Mucosa of descending colon (tissue), 3 donors: Measurements from ENCODE around the gene CRACR2B. TPM values are rescaled to one million over a fixed set of nuclear protein-coding genes. Genes with fewer than 3 reads are reported as not detected.

Experiments used
- ATAC-seq: fragments of 200-7000 bp; cut with Tn5 transposase; one replicate; pipeline ENCODE4 v1.9.1; 2020; ENCODE audit warnings: mild to moderate bottlenecking, moderate library complexity
- DNase-seq, 3 donors: peaks; one replicate each; pipeline ENCODE4 v3.0.0-alpha.2; 2020
- H3K36me3 ChIP-seq: fragments of 200-600 bp; one replicate; pipeline ENCODE4 v1.8.0; 2021; ENCODE audit warnings: low read depth, mild to moderate bottlenecking
- H3K4me1 ChIP-seq: fragments of 200-600 bp; one replicate; pipeline ENCODE4 v1.8.0; 2021; ENCODE audit warnings: low read depth, mild to moderate bottlenecking
- H3K4me3 ChIP-seq: fragments of 200-600 bp; one replicate; pipeline ENCODE4 v1.8.0; 2021; ENCODE audit warnings: mild to moderate bottlenecking
- H3K9me3 ChIP-seq: fragments of 200-600 bp; one replicate; pipeline ENCODE4 v1.8.0; 2021; ENCODE audit warnings: mild to moderate bottlenecking
- intact Hi-C, 2 donors: fragments of 100-400 bp; cut with DNase I in 1 of 2; cut with micrococcal nuclease in 1 of 2; formaldehyde crosslinking; loops; one replicate each; pipeline versions ENCODE4 v1.11.0 to v1.11.1; 2022; cut with DNase I, micrococcal nuclease
- total RNA-seq, 3 donors: library from RNA; stranded (reverse); fragmentation: NEBNext Ultra II Directional in 2 of 3; extraction: Animal tissue kit (Norgen Biotek cat#: 25700) in 2 of 3; gene quantifications; one replicate each; pipeline versions ENCODE4 v1.2.1 to v1.2.4, GENCODE V29; 2021 to 2023
- TF ChIP-seq, protein P1 (sequence below): fragments of 200-600 bp; IDR thresholded peaks from one replicate; pipeline ENCODE4 v1.8.0; 2022; ENCODE audit warnings: antibody characterized with exemption, mild to moderate bottlenecking
- donor health status: DM: no; HTN: no; CAD: no; lungs with moderate emphysema.
- donor health status: DM: no; HTN: no; CAD: no.
- donor health status: DM: no; HTN: yes; CAD: no.

Gene CRACR2B
- total RNA-seq, 3 donors from 2014 or later, result 43.5 to 137 (median 129) TPM

- TF ChIP-seq, protein P1, sequence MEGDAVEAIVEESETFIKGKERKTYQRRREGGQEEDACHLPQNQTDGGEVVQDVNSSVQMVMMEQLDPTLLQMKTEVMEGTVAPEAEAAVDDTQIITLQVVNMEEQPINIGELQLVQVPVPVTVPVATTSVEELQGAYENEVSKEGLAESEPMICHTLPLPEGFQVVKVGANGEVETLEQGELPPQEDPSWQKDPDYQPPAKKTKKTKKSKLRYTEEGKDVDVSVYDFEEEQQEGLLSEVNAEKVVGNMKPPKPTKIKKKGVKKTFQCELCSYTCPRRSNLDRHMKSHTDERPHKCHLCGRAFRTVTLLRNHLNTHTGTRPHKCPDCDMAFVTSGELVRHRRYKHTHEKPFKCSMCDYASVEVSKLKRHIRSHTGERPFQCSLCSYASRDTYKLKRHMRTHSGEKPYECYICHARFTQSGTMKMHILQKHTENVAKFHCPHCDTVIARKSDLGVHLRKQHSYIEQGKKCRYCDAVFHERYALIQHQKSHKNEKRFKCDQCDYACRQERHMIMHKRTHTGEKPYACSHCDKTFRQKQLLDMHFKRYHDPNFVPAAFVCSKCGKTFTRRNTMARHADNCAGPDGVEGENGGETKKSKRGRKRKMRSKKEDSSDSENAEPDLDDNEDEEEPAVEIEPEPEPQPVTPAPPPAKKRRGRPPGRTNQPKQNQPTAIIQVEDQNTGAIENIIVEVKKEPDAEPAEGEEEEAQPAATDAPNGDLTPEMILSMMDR, result no peak
- Histone ChIP-seq H3K4me3 (no peak overlapping the region), H3K9me3 (no peaks in the 10 kb centered on the region), H3K36me3 (no peaks in the 10 kb centered on the region), H3K4me1 (peaks cover 65% of the 10 kb centered on the region)
- ATAC-seq, result no peak
- intact Hi-C loops, result no loop called here
- peak; percentile 79 to 91 (median 83) for DNase-seq
Observed at GRCh38 chr11:830295-831117, 2.8 kb downstream of the CRACR2B start.

DNA sequence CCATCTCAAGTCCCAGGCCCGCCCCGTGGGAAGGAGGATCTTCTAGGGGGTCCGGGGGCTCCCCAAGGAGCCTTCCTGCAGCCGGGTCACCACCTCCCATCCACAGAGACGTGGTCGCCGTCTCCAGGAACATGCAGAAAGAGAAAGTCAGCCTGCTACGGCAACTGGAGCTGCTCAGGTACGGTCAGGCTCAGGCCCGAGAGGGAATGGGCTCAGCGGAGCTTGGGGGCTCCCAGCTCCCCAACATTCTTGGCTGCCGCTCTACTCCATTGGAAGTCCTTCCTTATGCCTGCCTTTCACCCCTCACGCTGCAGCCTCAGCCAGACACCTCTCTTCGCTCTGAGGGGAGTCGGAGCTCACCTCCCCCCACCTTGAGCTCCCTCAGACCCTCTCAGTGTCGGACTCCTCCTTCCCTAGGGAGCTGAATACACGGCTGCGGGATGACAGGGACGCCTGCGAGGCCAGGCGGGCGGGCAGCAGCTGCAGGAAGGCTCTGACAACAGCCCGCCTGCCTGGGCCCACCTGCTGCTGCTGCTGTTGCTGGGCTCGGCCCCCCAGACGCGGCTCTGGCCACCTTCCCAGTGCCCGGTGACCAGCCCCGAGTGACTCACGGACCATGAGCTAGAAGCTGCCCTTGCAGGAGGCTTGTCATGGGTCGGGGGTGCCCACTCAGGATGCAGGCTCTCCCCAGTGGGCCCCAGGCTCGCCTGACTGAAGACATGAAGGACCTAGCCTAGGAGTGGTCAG, 3.6 kb downstream of the CRACR2B start:
- Histone ChIP-seq H3K4me1 (peaks cover 58% of the 10 kb centered on the region), H3K9me3 (no peaks in the 10 kb centered on the region)
- intact Hi-C loops, result no loop called here

GRCh38 chr11:831961-832528, 4.3 kb downstream of the CRACR2B start:
- TF ChIP-seq, protein P1, result no peak
- Histone ChIP-seq H3K4me3 (no peak overlapping the region), H3K4me1 (peaks cover 52% of the 10 kb centered on the region), H3K9me3 (no peaks in the 10 kb centered on the region), H3K36me3 (no peaks in the 10 kb centered on the region)
- peak in 1 of 3 donors; percentile 66 for DNase-seq
- no peak for ATAC-seq
- intact Hi-C loops, result no loop called here

More for the DNA sequence above, 3.6 kb downstream of the CRACR2B start:
- no peaks in the 10 kb centered on the region for H3K36me3 ChIP-seq
- TF ChIP-seq, protein P1, result no peak
- ATAC-seq, result no peak
- no peak overlapping the region for H3K4me3 ChIP-seq
- DNase-seq, result peak in 2 of 3 donors; percentile 50 to 63

DNA sequence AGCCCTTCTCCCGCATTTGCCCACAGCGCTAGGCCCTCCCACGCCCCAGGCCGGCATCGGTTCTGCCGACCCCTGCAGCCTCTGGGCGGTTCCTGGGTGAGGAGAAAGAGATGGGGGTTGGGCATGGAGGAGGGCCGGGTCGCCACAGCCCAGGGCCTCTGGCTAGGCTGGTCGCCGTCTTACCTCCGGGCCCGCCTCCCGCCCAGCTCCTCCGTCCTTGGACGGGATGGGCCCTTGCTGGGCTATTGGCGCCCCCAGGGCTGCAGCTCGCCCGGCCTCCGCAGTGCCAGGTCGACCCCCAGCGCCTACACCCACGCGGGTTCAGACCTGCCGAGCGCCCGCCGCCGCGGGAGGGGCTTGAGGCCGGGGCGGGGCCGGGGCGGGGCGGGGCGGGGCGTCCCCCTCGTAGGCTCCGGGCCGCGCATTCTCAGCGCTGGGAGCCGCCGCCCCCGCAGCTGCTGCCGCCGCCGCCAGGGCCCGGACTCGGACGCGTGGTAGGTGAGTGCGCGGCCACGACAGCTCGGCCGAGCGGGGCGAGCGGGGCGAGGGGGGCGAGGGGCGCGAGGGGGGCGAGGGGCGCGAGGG, 4.9 kb downstream of the CRACR2B start, which contains the start of gene CD151:
Gene CD151, plus strand, starts transcription at position 424 of the 585 bp plus-strand sequence. CDS start 3,118 bp downstream, outside the sequence.
- no peaks in the 10 kb centered on the region for H3K36me3 ChIP-seq
- intact Hi-C loops, result no loop called here
- ATAC-seq (peak; percentile 58), DNase-seq (peak; percentile 70 to 80 (median 78))
- no peaks in the 10 kb centered on the region for H3K9me3 ChIP-seq
- H3K4me3 ChIP-seq, result peak within 1 kb of the TSS; percentile 46
- peaks cover 54% of the 10 kb centered on the region for H3K4me1 ChIP-seq
- TF ChIP-seq, protein P1, result no peak

DNA sequence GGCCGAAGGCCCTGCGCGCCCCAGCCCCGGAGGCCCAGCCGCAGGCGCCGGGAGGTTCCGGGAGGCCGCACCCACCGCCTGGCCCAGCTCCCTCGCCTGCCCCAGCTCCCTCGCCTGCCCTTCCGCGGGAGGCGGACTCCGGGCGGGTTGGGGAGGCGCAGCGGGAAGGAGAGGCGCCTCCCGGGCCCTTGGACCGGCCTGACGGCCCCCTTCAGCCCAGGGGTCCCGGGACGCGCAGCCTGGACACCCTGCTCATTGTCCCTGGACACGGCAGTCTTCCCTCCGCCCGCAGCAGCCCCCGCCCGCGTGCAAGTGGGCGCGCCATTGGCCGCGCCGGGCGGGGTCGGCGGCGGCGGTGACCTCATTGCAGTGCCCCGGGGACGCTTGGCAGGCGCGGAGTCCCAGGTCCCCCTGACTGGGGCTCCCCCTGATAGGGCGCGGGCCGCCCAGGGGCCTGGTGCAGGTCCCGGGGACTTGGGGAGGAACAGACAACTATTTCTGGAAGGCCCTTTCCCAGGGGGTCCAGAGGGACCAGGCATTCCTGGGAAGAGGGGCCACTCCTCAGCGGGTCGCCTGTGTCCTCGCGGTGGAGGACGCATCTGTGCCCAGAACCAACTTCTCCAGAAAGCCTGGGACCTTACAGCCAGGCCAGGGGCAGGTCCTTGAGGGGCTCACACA, 5.5 kb downstream of the CRACR2B start:
- Histone ChIP-seq H3K9me3 (no peaks in the 10 kb centered on the region), H3K4me3 (peak overlapping the region; percentile 46), H3K36me3 (no peaks in the 10 kb centered on the region), H3K4me1 (peaks cover 55% of the 10 kb centered on the region)
- DNase-seq (peak; percentile 73 to 83 (median 81)), ATAC-seq (peak; percentile 59)
- intact Hi-C loops, result no loop called here
- TF ChIP-seq, protein P1, result no peak
